Esophagus squamous epithelium (tissue), 5 donors: ENCODE data around the gene CALHM1. TPM values are rescaled to one million over a fixed set of nuclear protein-coding genes. Genes with fewer than 3 reads are reported as not detected.

Source experiments
- DNase-seq: peaks from one replicate; lab custom pipeline; 2025; lab: John Stamatoyannopoulos, UW
- H3K27ac ChIP-seq, 4 donors: fragments of 200-600 bp; sonication (generic); one replicate each; pipeline ENCODE4 v1.5.1; 2016 to 2019; ENCODE audit warnings: mild to moderate bottlenecking in 1 of 4
- H3K27me3 ChIP-seq, 4 donors: fragments of 200-600 bp; sonication (generic); 1 replicate in 3 of 4; 2 replicates in 1 of 4; pipeline versions ENCODE4 v1.5.1 to v1.6.0; 2017 to 2021; ENCODE audit warnings: antibody characterized with exemption in 1 of 4
- H3K36me3 ChIP-seq, 3 donors: fragments of 200-600 bp; sonication (generic); one replicate each; pipeline ENCODE4 v1.5.1; 2016 to 2019
- H3K4me1 ChIP-seq, 3 donors: fragments of 200-600 bp; sonication (generic); one replicate each; pipeline ENCODE4 v1.5.1; 2017 to 2019
- H3K4me3 ChIP-seq, 4 donors: fragments of 200-600 bp; sonication (generic); 1 replicate in 3 of 4; 2 replicates in 1 of 4; pipeline ENCODE4 v1.5.1; 2016 to 2019; ENCODE audit warnings: mild to moderate bottlenecking in 2 of 4, moderate library complexity in 1 of 4
- H3K9me3 ChIP-seq, 3 donors: fragments of 200-600 bp; sonication (generic); one replicate each; pipeline ENCODE4 v1.5.1; 2016 to 2019
- POLR2A ChIP-seq, 4 donors: fragments of 450-650 bp; IDR thresholded peaks; one replicate each; pipeline ENCODE4 v1.6.1; 2017; ENCODE audit warnings: antibody characterized with exemption in 4 of 4, mild to moderate bottlenecking in 4 of 4, moderate library complexity in 3 of 4
- WGBS, 2 donors: methylation state at CpG; one replicate each; pipeline ENCODE4 v1.1.5; 2018; 5-methylcytosine and 5-hydroxymethylcytosine counted together
- intact Hi-C: fragments of 100-400 bp; cut with DNase I; formaldehyde crosslinking; loops from one replicate; pipeline ENCODE4 v1.15.0; 2022
- total RNA-seq, 4 donors: library from RNA; depleted of rRNA; stranded (reverse); fragments of >200 nt; gene quantifications; one replicate each; pipeline ENCODE4 v1.1.0, GENCODE V29; 2016
- TF ChIP-seq, protein P1 (sequence below), 6 experiments: fragments of 450-650 bp in 4 of 6; fragments of 200-600 bp in 2 of 6; sonication (generic) in 2 of 6; IDR thresholded peaks; one replicate each; pipeline ENCODE4 v1.5.1; 2016 to 2019; ENCODE audit warnings: antibody characterized with exemption in 6 of 6, mild to moderate bottlenecking in 4 of 6, moderate library complexity in 4 of 6
- donor health status: DM: yes; HTN: yes; CAD: no.

The CALHM1 gene
- total RNA-seq, 4 donors from 2014 or later, result not detected

DNA sequence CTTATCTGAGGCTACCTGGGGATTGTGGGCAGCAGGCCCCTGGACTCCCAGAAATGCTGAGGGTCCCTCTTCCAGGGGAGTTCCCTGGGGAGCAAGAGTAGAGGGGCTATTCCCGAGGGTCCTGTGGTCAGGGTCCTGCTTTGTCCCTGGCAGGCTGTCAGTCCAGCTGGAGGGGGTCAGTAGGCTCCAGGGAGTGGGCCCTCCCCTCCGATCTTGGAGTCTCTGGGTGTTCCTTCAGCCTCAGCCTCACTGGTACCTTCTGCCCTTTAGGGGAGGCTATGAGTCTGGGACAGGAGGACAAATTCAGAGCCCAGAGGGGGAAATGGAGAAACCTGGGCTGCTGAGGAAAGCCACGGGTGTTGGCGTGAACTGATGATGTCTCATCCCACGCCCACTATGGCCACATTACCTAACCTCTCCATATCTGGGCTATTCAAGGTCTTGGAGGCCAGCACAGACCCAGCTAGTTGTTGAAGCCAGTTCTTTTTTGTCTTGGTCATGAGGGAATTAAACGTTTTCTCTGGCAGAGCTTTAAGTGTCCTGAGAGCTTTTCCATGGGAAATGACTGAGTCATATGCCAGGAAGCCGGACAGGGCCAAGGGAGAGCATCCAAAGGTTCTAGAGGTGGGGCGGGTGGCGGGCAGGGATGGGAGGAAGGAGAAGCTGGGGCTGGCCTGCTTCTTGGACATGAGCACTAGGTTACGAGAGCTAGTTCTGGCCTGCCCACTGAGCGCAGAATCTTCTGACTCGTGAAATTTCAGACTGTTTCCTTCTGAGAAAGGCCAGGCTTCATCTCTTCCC, 12.7 kb downstream of the CALHM1 start:
- no peak for TF ChIP-seq POLR2A (IDR thresholded peaks at IDR 0.05)
- TF ChIP-seq, protein P1, sequence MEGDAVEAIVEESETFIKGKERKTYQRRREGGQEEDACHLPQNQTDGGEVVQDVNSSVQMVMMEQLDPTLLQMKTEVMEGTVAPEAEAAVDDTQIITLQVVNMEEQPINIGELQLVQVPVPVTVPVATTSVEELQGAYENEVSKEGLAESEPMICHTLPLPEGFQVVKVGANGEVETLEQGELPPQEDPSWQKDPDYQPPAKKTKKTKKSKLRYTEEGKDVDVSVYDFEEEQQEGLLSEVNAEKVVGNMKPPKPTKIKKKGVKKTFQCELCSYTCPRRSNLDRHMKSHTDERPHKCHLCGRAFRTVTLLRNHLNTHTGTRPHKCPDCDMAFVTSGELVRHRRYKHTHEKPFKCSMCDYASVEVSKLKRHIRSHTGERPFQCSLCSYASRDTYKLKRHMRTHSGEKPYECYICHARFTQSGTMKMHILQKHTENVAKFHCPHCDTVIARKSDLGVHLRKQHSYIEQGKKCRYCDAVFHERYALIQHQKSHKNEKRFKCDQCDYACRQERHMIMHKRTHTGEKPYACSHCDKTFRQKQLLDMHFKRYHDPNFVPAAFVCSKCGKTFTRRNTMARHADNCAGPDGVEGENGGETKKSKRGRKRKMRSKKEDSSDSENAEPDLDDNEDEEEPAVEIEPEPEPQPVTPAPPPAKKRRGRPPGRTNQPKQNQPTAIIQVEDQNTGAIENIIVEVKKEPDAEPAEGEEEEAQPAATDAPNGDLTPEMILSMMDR (IDR thresholded peaks at IDR 0.05), result no peak
- WGBS, 2 donors, result 58 to 69% methylated on average over 4 to 8 of the region's 12 CpGs
- DNase-seq, result no peak
- Histone ChIP-seq H3K9me3 (no peaks in the 10 kb centered on the region), H3K4me1 (peaks cover 23 to 78% (median 61%) of the 10 kb centered on the region in 3 donors), H3K36me3 (peaks cover 20 to 95% (median 45%) of the 10 kb centered on the region in 3 donors), H3K4me3 (peak overlapping the region in 1 of 4 donors; percentile 17), H3K27me3 (no peaks in the 10 kb centered on the region), H3K27ac (peak overlapping the region; percentile 69 to 93 (median 91))
- intact Hi-C loops, result no loop called here

DNA sequence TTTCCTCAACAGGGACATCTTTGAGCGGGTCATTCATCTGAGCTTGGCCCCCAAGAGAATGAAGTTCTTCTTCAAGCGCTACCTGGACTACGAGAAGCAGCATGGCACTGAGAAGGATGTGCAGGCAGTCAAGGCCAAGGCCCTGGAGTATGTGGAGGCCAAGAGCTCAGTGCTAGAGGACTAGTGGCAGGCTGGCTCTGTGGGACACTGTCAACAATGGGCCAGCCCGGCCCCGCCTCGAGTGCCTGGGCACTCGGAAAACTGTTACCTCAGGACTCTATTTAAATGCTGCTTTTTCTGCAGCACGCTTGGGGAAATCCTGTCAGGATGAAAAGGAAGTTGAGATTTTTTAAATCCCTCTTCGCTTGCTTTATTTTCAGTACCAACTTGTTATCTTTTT, 13.3 kb downstream of the CALHM1 start:
- intact Hi-C loops, result no loop called here

DNA sequence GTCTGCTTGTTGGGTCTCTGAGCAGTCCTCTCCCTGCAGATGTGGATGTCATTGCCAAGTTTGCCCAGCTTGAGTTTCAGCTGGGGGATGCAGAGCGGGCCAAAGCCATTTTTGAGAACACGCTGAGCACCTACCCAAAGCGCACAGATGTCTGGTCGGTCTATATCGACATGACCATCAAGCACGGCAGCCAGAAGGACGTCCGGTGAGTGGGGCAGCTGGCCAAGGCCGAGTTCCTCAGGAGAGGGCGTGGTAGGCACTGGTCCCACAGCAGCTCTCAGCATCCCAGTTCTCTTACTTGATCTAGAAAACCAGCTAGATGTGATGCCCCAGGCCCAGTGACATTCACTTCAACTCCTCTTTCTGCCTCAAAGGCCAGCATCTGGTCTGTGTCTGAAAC, 14.2 kb downstream of the CALHM1 start:
- peaks cover 13 to 64% (median 46%) of the 10 kb centered on the region in 3 donors for H3K4me1 ChIP-seq
- no peak overlapping the region for H3K4me3 ChIP-seq
- TF ChIP-seq, protein P1 (IDR thresholded peaks at IDR 0.05), result no peak
- no peak for TF ChIP-seq POLR2A (IDR thresholded peaks at IDR 0.05)
- H3K9me3 ChIP-seq, result no peaks in the 10 kb centered on the region
- peak overlapping the region; percentile 69 to 93 (median 87) for H3K27ac ChIP-seq
- intact Hi-C loops, result no loop called here
- H3K36me3 ChIP-seq, result peaks cover 25 to 100% (median 53%) of the 10 kb centered on the region in 3 donors
- DNase-seq, result no peak
- WGBS, 2 donors, result 70% methylated on average over 2 of the region's 10 CpGs; no CpG with 5 or more reads in 1 of the 2 donors
- no peaks in the 10 kb centered on the region for H3K27me3 ChIP-seq

More for the DNA sequence above, 13.3 kb downstream of the CALHM1 start:
- TF ChIP-seq POLR2A (IDR thresholded peaks at IDR 0.05), result no peak
- TF ChIP-seq, protein P1 (IDR thresholded peaks at IDR 0.05), result no peak
- H3K27me3 ChIP-seq, result no peaks in the 10 kb centered on the region
- H3K9me3 ChIP-seq, result no peaks in the 10 kb centered on the region
- H3K36me3 ChIP-seq, result peaks cover 25 to 100% (median 50%) of the 10 kb centered on the region in 3 donors
- peaks cover 21 to 72% (median 55%) of the 10 kb centered on the region in 3 donors for H3K4me1 ChIP-seq
- DNase-seq, result no peak
- WGBS, 2 donors, result 77 to 87% methylated on average over 7 to 9 of the region's 9 CpGs
- peak overlapping the region; percentile 69 to 93 (median 87) for H3K27ac ChIP-seq
- H3K4me3 ChIP-seq, result no peak overlapping the region

DNA sequence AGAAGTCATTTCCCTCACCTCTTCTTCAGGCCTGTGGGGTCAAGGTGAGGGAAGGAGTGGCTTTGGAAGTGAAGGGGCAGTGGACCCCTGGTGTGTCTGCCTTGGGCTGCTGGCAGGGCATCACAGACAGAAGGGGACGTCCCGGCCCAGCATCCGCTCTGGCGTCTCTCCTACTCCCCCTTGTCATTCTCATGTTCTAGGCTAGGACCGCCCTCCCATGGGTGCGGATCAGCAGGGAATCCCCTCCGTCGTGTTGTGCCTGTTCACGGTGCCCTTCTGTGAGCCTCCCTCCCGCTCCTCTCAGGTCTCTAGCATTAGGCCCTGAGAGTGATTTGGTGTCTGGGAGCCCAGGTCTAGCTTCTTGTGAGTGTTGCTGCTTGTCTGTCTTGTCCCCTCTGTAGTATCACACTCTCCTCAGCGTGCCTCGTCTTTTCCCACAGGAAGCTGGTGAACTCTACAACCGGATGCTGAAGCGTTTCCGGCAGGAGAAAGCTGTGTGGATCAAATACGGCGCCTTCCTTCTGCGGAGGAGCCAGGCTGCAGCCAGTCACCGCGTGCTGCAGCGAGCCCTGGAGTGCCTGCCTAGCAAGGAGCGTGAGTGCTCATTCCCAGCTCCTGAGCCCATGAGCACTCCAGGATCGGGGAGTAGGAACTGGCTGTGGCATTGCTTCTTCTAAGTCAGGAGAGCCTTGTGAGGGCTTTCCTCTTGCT, 15.1 kb downstream of the CALHM1 start:
- 86 to 87% methylated on average over 14 to 23 of the region's 23 CpGs for WGBS, 2 donors
- Histone ChIP-seq H3K27me3 (no peaks in the 10 kb centered on the region), H3K36me3 (peaks cover 25 to 100% (median 53%) of the 10 kb centered on the region in 3 donors), H3K27ac (peak overlapping the region in 2 of 4 donors; percentile 91 to 93), H3K4me1 (peaks cover 5 to 55% (median 38%) of the 10 kb centered on the region in 3 donors), H3K9me3 (no peaks in the 10 kb centered on the region), H3K4me3 (no peak overlapping the region)
- no peak for TF ChIP-seq POLR2A (IDR thresholded peaks at IDR 0.05)
- TF ChIP-seq, protein P1 (IDR thresholded peaks at IDR 0.05), result no peak
- intact Hi-C loops, result no loop called here
- no peak for DNase-seq
